Vagina (tissue), 2 donors: ENCODE data around the gene MCF2L. TPM values are rescaled to one million over a fixed set of nuclear protein-coding genes. Genes with fewer than 3 reads are reported as not detected.

Experiments used
- DNase-seq, 2 donors: peaks; one replicate each; pipeline ENCODE4 v3.0.0-alpha.2; 2017; ENCODE audit errors: extremely low spot score in 2 of 2
- H3K27ac ChIP-seq: fragments of 200-600 bp; sonication (generic); one replicate; pipeline ENCODE4 v1.5.1; 2019
- H3K27me3 ChIP-seq: fragments of 200-600 bp; sonication (generic); one replicate; pipeline ENCODE4 v1.5.1; 2019
- H3K36me3 ChIP-seq, 2 donors: fragments of 200-600 bp; sonication (generic); one replicate each; pipeline ENCODE4 v1.5.1; 2017 to 2019
- H3K4me1 ChIP-seq: fragments of 200-600 bp; sonication (generic); one replicate; pipeline ENCODE4 v1.5.1; 2019
- H3K4me3 ChIP-seq, 2 donors: fragments of 200-600 bp; sonication (generic); 1 replicate in 1 of 2; 2 replicates in 1 of 2; pipeline ENCODE4 v1.5.1; 2016 to 2019
- H3K9me3 ChIP-seq: fragments of 200-600 bp; sonication (generic); one replicate; pipeline ENCODE4 v1.5.1; 2019
- CTCF ChIP-seq, 3 experiments: fragments of 450-650 bp in 2 of 3; fragments of 200-600 bp in 1 of 3; sonication (generic) in 1 of 3; IDR thresholded peaks; one replicate each; pipeline ENCODE4 v1.5.1; 2017 to 2019; ENCODE audit warnings: antibody characterized with exemption in 3 of 3, mild to moderate bottlenecking in 2 of 3, moderate library complexity in 2 of 3
- POLR2A ChIP-seq, 2 donors: fragments of 450-650 bp; IDR thresholded peaks; one replicate each; pipeline ENCODE4 v1.6.1; 2017; ENCODE audit warnings: antibody characterized with exemption in 2 of 2, mild to moderate bottlenecking in 2 of 2, moderate library complexity in 2 of 2
- POLR2AphosphoS5 ChIP-seq, 2 donors: sonication (generic); formaldehyde crosslinking; IDR thresholded peaks; one replicate each; pipeline ENCODE4 v1.9.0; 2017; ENCODE audit warnings: antibody characterized with exemption in 2 of 2, mild to moderate bottlenecking in 2 of 2, low read depth in 1 of 2; ENCODE audit not compliant: insufficient read depth in 1 of 2
- intact Hi-C: fragments of 100-400 bp; cut with DNase I; formaldehyde crosslinking; loops from one replicate; pipeline ENCODE4 v1.15.1; 2023
- total RNA-seq: library from RNA; depleted of rRNA; stranded (reverse); fragments of >200 nt; gene quantifications from one replicate; pipeline ENCODE4 v1.2.3, GENCODE V29; 2016

Gene MCF2L
- total RNA-seq, 1 donor from 2014 or later: 45.4 TPM

DNA sequence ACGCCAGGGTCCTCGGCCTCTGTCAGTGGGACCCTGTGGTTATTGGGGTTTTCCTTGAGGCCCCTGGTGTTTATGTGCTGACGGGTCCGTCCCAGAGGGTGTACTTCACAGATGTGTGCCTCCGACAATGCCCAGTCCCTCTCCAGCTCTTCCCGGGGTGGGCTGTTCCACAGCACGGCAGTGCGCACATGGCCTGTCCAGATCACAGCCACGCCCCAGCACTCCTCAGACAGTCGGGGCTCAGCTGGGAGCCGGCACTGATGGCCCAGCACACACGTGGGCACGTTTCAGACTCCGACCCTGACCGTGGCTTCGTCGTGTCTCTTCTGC, 119.6 kb downstream of the MCF2L start:
- no peaks in the 10 kb centered on the region for H3K9me3 ChIP-seq
- DNase-seq: no peak
- H3K27me3 ChIP-seq: no peaks in the 10 kb centered on the region
- no peak overlapping the region for H3K27ac ChIP-seq
- no peak overlapping the region for H3K4me3 ChIP-seq
- peaks cover under 1% of the 10 kb centered on the region for H3K4me1 ChIP-seq
- peaks cover 0 to 9% of the 10 kb centered on the region in 2 donors for H3K36me3 ChIP-seq
- TF ChIP-seq POLR2A (IDR thresholded peaks at IDR 0.05) (no peak), CTCF (IDR thresholded peaks at IDR 0.05) (no peak), POLR2AphosphoS5 (IDR thresholded peaks at IDR 0.05; ENCODE audit: insufficient read depth in 1 of 2, low read depth in 1 of 2) (no peak)
- intact Hi-C loops: no loop called here

GRCh38 chr13:113089693-113090414, 120.8 kb downstream of the MCF2L start:
- no peak overlapping the region for H3K27ac ChIP-seq
- TF ChIP-seq POLR2A (IDR thresholded peaks at IDR 0.05) (no peak), CTCF (IDR thresholded peaks at IDR 0.05) (no peak), POLR2AphosphoS5 (IDR thresholded peaks at IDR 0.05; ENCODE audit: insufficient read depth in 1 of 2, low read depth in 1 of 2) (no peak)
- H3K4me3 ChIP-seq: no peak overlapping the region
- no peaks in the 10 kb centered on the region for H3K4me1 ChIP-seq
- H3K36me3 ChIP-seq: peaks cover 0 to 9% of the 10 kb centered on the region in 2 donors
- no peak for DNase-seq
- H3K27me3 ChIP-seq: no peaks in the 10 kb centered on the region
- no peaks in the 10 kb centered on the region for H3K9me3 ChIP-seq
- intact Hi-C loops: no loop called here

GRCh38 chr13:113090415-113090770, 121.4 kb downstream of the MCF2L start:
- Histone ChIP-seq H3K27me3 (no peaks in the 10 kb centered on the region), H3K4me1 (no peaks in the 10 kb centered on the region), H3K36me3 (peaks cover 0 to 9% of the 10 kb centered on the region in 2 donors), H3K9me3 (no peaks in the 10 kb centered on the region), H3K27ac (no peak overlapping the region), H3K4me3 (no peak overlapping the region)
- no peak for TF ChIP-seq POLR2A (IDR thresholded peaks at IDR 0.05)
- TF ChIP-seq POLR2AphosphoS5 (IDR thresholded peaks at IDR 0.05; ENCODE audit: insufficient read depth in 1 of 2, low read depth in 1 of 2): no peak
- no peak for TF ChIP-seq CTCF (IDR thresholded peaks at IDR 0.05)
- intact Hi-C loops: no loop called here
- DNase-seq: no peak

DNA sequence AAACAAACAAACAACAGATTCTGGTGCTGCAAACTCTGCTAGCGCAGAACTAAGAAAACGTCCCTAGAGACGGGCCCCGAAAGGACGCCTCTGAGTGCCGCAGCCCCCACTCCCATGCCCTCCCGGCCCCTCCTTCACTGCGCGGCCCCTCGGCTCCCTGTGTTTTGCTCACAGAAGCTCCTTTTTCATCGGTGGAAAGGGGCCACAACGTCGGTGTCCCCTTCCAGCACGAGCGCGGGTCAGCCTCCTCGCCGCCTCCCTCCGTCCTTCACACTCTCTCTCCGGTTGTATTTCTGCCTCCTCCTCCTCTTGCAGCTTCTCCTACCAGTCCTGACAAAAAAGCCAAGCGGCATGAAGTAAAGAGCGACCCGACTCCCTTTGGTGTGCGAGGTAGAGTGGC, 121.8 kb downstream of the MCF2L start:
- Histone ChIP-seq H3K36me3 (peaks cover 0 to 9% of the 10 kb centered on the region in 2 donors), H3K27ac (no peak overlapping the region), H3K4me1 (no peaks in the 10 kb centered on the region), H3K4me3 (no peak overlapping the region), H3K27me3 (no peaks in the 10 kb centered on the region), H3K9me3 (no peaks in the 10 kb centered on the region)
- intact Hi-C loops: no loop called here
- no peak for DNase-seq
- TF ChIP-seq POLR2AphosphoS5 (IDR thresholded peaks at IDR 0.05; ENCODE audit: insufficient read depth in 1 of 2, low read depth in 1 of 2) (no peak), POLR2A (IDR thresholded peaks at IDR 0.05) (no peak), CTCF (IDR thresholded peaks at IDR 0.05) (no peak)

GRCh38 chr13:113091211-113091771, 122.3 kb downstream of the MCF2L start:
- no peak overlapping the region for H3K4me3 ChIP-seq
- no peak overlapping the region for H3K27ac ChIP-seq
- H3K27me3 ChIP-seq: no peaks in the 10 kb centered on the region
- no peak for TF ChIP-seq CTCF (IDR thresholded peaks at IDR 0.05)
- no peak for TF ChIP-seq POLR2AphosphoS5 (IDR thresholded peaks at IDR 0.05; ENCODE audit: insufficient read depth in 1 of 2, low read depth in 1 of 2)
- TF ChIP-seq POLR2A (IDR thresholded peaks at IDR 0.05): no peak
- H3K4me1 ChIP-seq: no peaks in the 10 kb centered on the region
- no peaks in the 10 kb centered on the region for H3K9me3 ChIP-seq
- H3K36me3 ChIP-seq: peaks cover 0 to 9% of the 10 kb centered on the region in 2 donors
- no peak for DNase-seq
- intact Hi-C loops: no loop called here
